H9 (cell line): ENCODE data around the gene HESX1. TPM values are rescaled to one million over a fixed set of nuclear protein-coding genes. Genes with fewer than 3 reads are reported as not detected.

Experiments
- DNase-seq: peaks from one replicate; pipeline ENCODE4 v3.0.0-alpha.2; 2017
- H2AFZ ChIP-seq: one replicate; pipeline ENCODE4 v1.6.1; 2013; ENCODE audit warnings: mild to moderate bottlenecking, low read length, control low read depth, moderate library complexity
- H2AK5ac ChIP-seq: 2 replicates; pipeline ENCODE4 v1.6.1; 2013; ENCODE audit warnings: low read length, control low read depth, mixed read lengths; ENCODE audit not compliant: insufficient read length
- H2BK120ac ChIP-seq: one replicate; pipeline ENCODE4 v1.6.1; 2013; ENCODE audit warnings: low read depth, mild to moderate bottlenecking, low read length, control low read depth, inconsistent platforms; ENCODE audit not compliant: poor library complexity, severe bottlenecking
- H2BK12ac ChIP-seq: 2 replicates; pipeline ENCODE4 v1.6.1; 2013; ENCODE audit warnings: low read length, control low read depth, mixed read lengths, low read depth; ENCODE audit not compliant: insufficient read length
- H2BK15ac ChIP-seq: 2 replicates; pipeline ENCODE4 v1.6.1; 2013; ENCODE audit warnings: low read depth, low read length, control low read depth
- H2BK20ac ChIP-seq: one replicate; pipeline ENCODE4 v1.6.1; 2013; ENCODE audit warnings: low read depth, mild to moderate bottlenecking, low read length, control low read depth, inconsistent platforms; ENCODE audit not compliant: poor library complexity, severe bottlenecking
- H2BK5ac ChIP-seq: 2 replicates; pipeline ENCODE4 v1.6.1; 2013; ENCODE audit warnings: low read length, control low read depth, mixed read lengths; ENCODE audit not compliant: insufficient read length
- H3K14ac ChIP-seq: 2 replicates; pipeline ENCODE4 v1.6.1; 2013; ENCODE audit warnings: low read length, control low read depth; ENCODE audit not compliant: insufficient read depth
- H3K18ac ChIP-seq: 2 replicates; pipeline ENCODE4 v1.6.1; 2013; ENCODE audit warnings: low read depth, mild to moderate bottlenecking, mixed read lengths, low read length, control low read depth; ENCODE audit not compliant: insufficient read length
- H3K23ac ChIP-seq: 2 replicates; pipeline ENCODE4 v1.6.1; 2013; ENCODE audit warnings: low read length, control low read depth, mixed read lengths, low read depth; ENCODE audit not compliant: insufficient read length
- H3K23me2 ChIP-seq: 2 replicates; pipeline ENCODE4 v1.6.1; 2013; ENCODE audit warnings: low read depth, mild to moderate bottlenecking, mixed read lengths, low read length, control low read depth; ENCODE audit not compliant: insufficient read length, poor library complexity, severe bottlenecking
- H3K27ac ChIP-seq: 2 replicates; pipeline ENCODE4 v1.5.1; 2013; ENCODE audit warnings: low read length, control low read depth, mixed read lengths, low read depth; ENCODE audit not compliant: insufficient read length
- H3K27me3 ChIP-seq: 2 replicates; pipeline ENCODE4 v1.6.1; 2013; ENCODE audit warnings: low read length, control low read depth, inconsistent platforms; ENCODE audit not compliant: insufficient read depth
- H3K4ac ChIP-seq: 2 replicates; pipeline ENCODE4 v1.6.1; 2013; ENCODE audit warnings: low read depth, mild to moderate bottlenecking, control low read depth, inconsistent platforms, low read length, moderate library complexity
- H3K4me1 ChIP-seq: 2 replicates; pipeline ENCODE4 v1.6.1; 2013; ENCODE audit warnings: low read length, control low read depth, inconsistent platforms; ENCODE audit not compliant: insufficient read depth
- H3K4me2 ChIP-seq: 2 replicates; pipeline ENCODE4 v1.6.1; 2013; ENCODE audit warnings: low read length, control low read depth, mixed read lengths; ENCODE audit not compliant: insufficient read length, insufficient read depth
- H3K56ac ChIP-seq: 2 replicates; pipeline ENCODE4 v1.6.1; 2013; ENCODE audit warnings: low read depth, mild to moderate bottlenecking, mixed read lengths, low read length, control low read depth; ENCODE audit not compliant: insufficient read length
- H3K79me1 ChIP-seq: 2 replicates; pipeline ENCODE4 v1.6.1; 2013; ENCODE audit warnings: low read depth, mild to moderate bottlenecking, moderate library complexity, low read length, control low read depth, inconsistent platforms; ENCODE audit not compliant: insufficient read depth, poor library complexity, severe bottlenecking
- H3K79me2 ChIP-seq: 2 replicates; pipeline ENCODE4 v1.6.1; 2013; ENCODE audit warnings: low read length, control low read depth, inconsistent platforms; ENCODE audit not compliant: insufficient read depth
- H3K9ac ChIP-seq: 2 replicates; pipeline ENCODE4 v1.6.1; 2013; ENCODE audit warnings: low read length, control low read depth, mixed read lengths; ENCODE audit not compliant: insufficient read length; ENCODE audit errors: extremely low read depth
- H3K9me3 ChIP-seq: one replicate; pipeline ENCODE4 v1.6.1; 2013; ENCODE audit warnings: low read depth, low read length, inconsistent platforms; ENCODE audit not compliant: control insufficient read depth
- H3T11ph ChIP-seq: one replicate; pipeline ENCODE4 v1.6.1; 2013; ENCODE audit warnings: mild to moderate bottlenecking, low read length, control low read depth, inconsistent platforms
- H4K20me1 ChIP-seq: one replicate; pipeline ENCODE4 v1.6.1; 2013; ENCODE audit not compliant: control insufficient read depth, insufficient read length, insufficient read depth
- H4K5ac ChIP-seq: 2 replicates; pipeline ENCODE4 v1.6.1; 2013; ENCODE audit warnings: low read depth, mild to moderate bottlenecking, mixed read lengths, low read length, control low read depth; ENCODE audit not compliant: insufficient read length
- H4K8ac ChIP-seq: replicated peaks from 2 replicates; pipeline ENCODE4 v1.6.1; 2013; ENCODE audit warnings: low read length, control low read depth, mixed read lengths, low read depth; ENCODE audit not compliant: insufficient read length
- H4K91ac ChIP-seq: 2 replicates; pipeline ENCODE4 v1.6.1; 2013; ENCODE audit warnings: low read depth, mild to moderate bottlenecking, moderate library complexity, mixed read lengths, low read length, control low read depth; ENCODE audit not compliant: insufficient read length
- H3K27ac Mint-ChIP-seq, 3 experiments: 2 replicates in 2 of 3; 3 replicates in 1 of 3; pipeline ENCODE4 v1.8.0; 2020 to 2021; ENCODE audit warnings: mixed read lengths in 3 of 3, mild to moderate bottlenecking in 1 of 3, moderate library complexity in 1 of 3
- H3K27me3 Mint-ChIP-seq: 2 replicates; pipeline ENCODE4 v1.8.0; 2021; ENCODE audit warnings: low read depth, mild to moderate bottlenecking, moderate library complexity, mixed read lengths
- H3K36me3 Mint-ChIP-seq, 3 experiments: 2 replicates in 2 of 3; 3 replicates in 1 of 3; pipeline ENCODE4 v1.8.0; 2020 to 2021; ENCODE audit warnings: low read depth in 3 of 3, mixed read lengths in 3 of 3; ENCODE audit not compliant: insufficient read depth in 1 of 3
- H3K4me1 Mint-ChIP-seq, 2 experiments: 2 replicates each; pipeline ENCODE4 v1.8.0; 2020; ENCODE audit warnings: mixed read lengths in 2 of 2
- H3K4me3 Mint-ChIP-seq, 2 experiments: 2 replicates in 1 of 2; 3 replicates in 1 of 2; pipeline ENCODE4 v1.8.0; 2020 to 2021; ENCODE audit warnings: mild to moderate bottlenecking in 2 of 2, mixed read lengths in 2 of 2, moderate library complexity in 1 of 2
- H3K9me3 Mint-ChIP-seq, 2 experiments: 2 replicates in 1 of 2; 3 replicates in 1 of 2; pipeline ENCODE4 v1.8.0; 2020; ENCODE audit warnings: mild to moderate bottlenecking in 2 of 2, mixed read lengths in 2 of 2, moderate library complexity in 1 of 2
- CTCF ChIP-seq: fragments of 200-600 bp; sonication (generic); conservative IDR thresholded peaks from 3 replicates; pipeline ENCODE4 v1.8.0; 2021; ENCODE audit warnings: antibody characterized with exemption, mild to moderate bottlenecking
- WGBS: extraction: QIAGEN DNeasy Blood & Tissue Kit; methylation state at CpG from one replicate; pipeline ENCODE4 v1.1.7; 2013; ENCODE audit warnings: missing lambda C conversion rate, low lambda C conversion rate, mixed read lengths; ENCODE audit not compliant: insufficient read length; ENCODE audit errors: extremely low coverage; 5-methylcytosine and 5-hydroxymethylcytosine counted together
- total RNA-seq: library from RNA; stranded (reverse); gene quantifications from 2 replicates; pipeline ENCODE4 v1.2.1, GENCODE V29; 2021

The HESX1 gene
- total RNA-seq, 1 experiment from 2014 or later, result 28.4 TPM

- Histone ChIP-seq H3K23me2 (peaks cover 9% of the 10 kb centered on the region), H3K23ac (no peak overlapping the region), H4K91ac (no peak overlapping the region), H3K79me1 (no peaks in the 10 kb centered on the region), H2BK15ac (no peak overlapping the region), H3K4me1 (peaks cover 41% of the 10 kb centered on the region), H3K9me3 (no peaks in the 10 kb centered on the region), H3K14ac (no peak overlapping the region), H2BK12ac (no peak overlapping the region), H2AK5ac (no peak overlapping the region), H3K4ac (no peak overlapping the region), H2BK5ac (no peak overlapping the region), H3K9ac (no peak overlapping the region), H3K18ac (peak overlapping the region; percentile 54), H4K20me1 (peaks cover 2% of the 10 kb centered on the region), H3K4me2 (peak overlapping the region; percentile 43), H3K56ac (no peak overlapping the region), H2BK20ac (no peak overlapping the region), H2AFZ (no peak overlapping the region), H4K5ac (no peak overlapping the region), H2BK120ac (no peak overlapping the region), H3K79me2 (peaks cover 23% of the 10 kb centered on the region; the same call in 1 of the 2 replicates), H4K8ac (no peak overlapping the region), H3K27me3 (no peaks in the 10 kb centered on the region; the same call in 1 of the 2 replicates), H3K27ac (peak overlapping the region; percentile 42), H3T11ph (no peak overlapping the region)
- peaks cover 76% of the 10 kb centered on the region in 2 experiments for H3K4me1 Mint-ChIP-seq
- H3K27ac Mint-ChIP-seq, result peak overlapping the region; percentile 59 to 98 (median 94)
- peak overlapping the region; percentile 48 to 68 for H3K4me3 Mint-ChIP-seq
- peak; percentile 74 for DNase-seq
- no peak for TF ChIP-seq CTCF
- no CpG with 5 or more reads among the region's 8 CpGs for WGBS
- peaks cover 0 to 6% (median 3%) of the 10 kb centered on the region in 3 experiments; a peak in 3 of 7 replicates for H3K36me3 Mint-ChIP-seq
- no peaks in the 10 kb centered on the region for H3K9me3 Mint-ChIP-seq
- H3K27me3 Mint-ChIP-seq, result peaks cover 76% of the 10 kb centered on the region
Measured at GRCh38 chr3:57160076-57160764, 39.6 kb downstream of the HESX1 start.
